Endothelial cell (in vitro differentiated cells): Measurements from ENCODE around the gene GPR17. TPM values are rescaled to one million over a fixed set of nuclear protein-coding genes. Genes with fewer than 3 reads are reported as not detected.

Source experiments
- DNase-seq: peaks from one replicate; pipeline ENCODE4 v3.0.0; 2021; ENCODE audit warnings: low spot score
- H3K27ac Mint-ChIP-seq: one replicate; pipeline ENCODE4 v1.8.0; 2021; ENCODE audit warnings: mixed read lengths, inconsistent platforms; ENCODE audit not compliant: unreplicated experiment
- H3K27me3 Mint-ChIP-seq: one replicate; pipeline ENCODE4 v1.8.0; 2021; ENCODE audit warnings: mild to moderate bottlenecking, moderate library complexity, mixed read lengths, inconsistent platforms; ENCODE audit not compliant: unreplicated experiment
- H3K36me3 Mint-ChIP-seq: one replicate; pipeline ENCODE4 v1.8.0; 2021; ENCODE audit warnings: mild to moderate bottlenecking, low read depth, mixed read lengths, inconsistent platforms; ENCODE audit not compliant: unreplicated experiment
- H3K4me1 Mint-ChIP-seq: one replicate; pipeline ENCODE4 v1.8.0; 2021; ENCODE audit warnings: mild to moderate bottlenecking, mixed read lengths, inconsistent platforms; ENCODE audit not compliant: unreplicated experiment
- H3K4me3 Mint-ChIP-seq: one replicate; pipeline ENCODE4 v1.8.0; 2021; ENCODE audit warnings: mild to moderate bottlenecking, mixed read lengths, inconsistent platforms; ENCODE audit not compliant: unreplicated experiment
- H3K9me3 Mint-ChIP-seq: one replicate; pipeline ENCODE4 v1.8.0; 2021; ENCODE audit warnings: mixed read lengths, inconsistent platforms; ENCODE audit not compliant: unreplicated experiment
- CTCF ChIP-seq: fragments of 200-600 bp; sonication (generic); IDR thresholded peaks from one replicate; pipeline ENCODE4 v1.5.0; 2021; ENCODE audit warnings: antibody characterized with exemption; ENCODE audit not compliant: unreplicated experiment
- total RNA-seq: library from RNA; stranded (reverse); fragmentation: NEBNext Ultra II Directional; extraction: Animal tissue kit (Norgen Biotek cat#: 25700); gene quantifications from one replicate; pipeline ENCODE4 v1.2.1, GENCODE V29; 2021; ENCODE audit not compliant: unreplicated experiment

GPR17 gene
- total RNA-seq, 1 donor from 2014 or later: 0.15 TPM

GRCh38 chr2:127651971-127652550 lies 6.1 kb downstream of the GPR17 start:
- peaks cover 23% of the 10 kb centered on the region for H3K27me3 Mint-ChIP-seq
- no peak overlapping the region for H3K4me3 Mint-ChIP-seq
- DNase-seq: no peak
- TF ChIP-seq CTCF: no peak
- H3K27ac Mint-ChIP-seq: no peak overlapping the region
- H3K4me1 Mint-ChIP-seq: peaks cover 10% of the 10 kb centered on the region
- H3K9me3 Mint-ChIP-seq: no peaks in the 10 kb centered on the region
- H3K36me3 Mint-ChIP-seq: no peaks in the 10 kb centered on the region

DNA sequence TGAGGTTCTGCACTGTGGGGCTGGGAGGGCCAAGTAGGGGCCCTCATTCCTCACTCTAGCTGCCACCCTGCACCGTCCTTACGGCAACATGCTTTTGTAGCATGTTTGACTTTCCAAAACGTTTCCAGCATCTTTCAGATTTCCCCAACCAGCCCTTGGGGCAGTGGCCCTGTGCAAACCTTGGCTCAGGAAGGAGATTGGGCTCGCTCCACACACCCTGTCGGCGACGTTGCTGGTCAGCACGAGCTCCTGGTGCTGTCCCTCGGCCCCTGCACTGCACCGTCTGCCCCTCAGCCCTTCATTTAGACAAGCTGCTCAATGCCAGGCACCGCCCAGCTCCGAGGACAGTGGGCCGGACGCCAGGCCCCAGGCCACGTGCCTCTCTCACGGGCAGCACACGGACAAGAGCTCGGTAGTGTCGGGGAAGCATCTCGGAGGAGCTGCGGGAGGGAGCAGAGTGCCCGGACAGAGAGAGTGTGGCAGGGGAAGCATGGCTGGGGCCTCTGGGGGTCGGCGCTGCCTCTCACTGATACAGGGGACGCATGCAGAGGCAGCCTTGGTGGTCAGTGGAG lies 6.9 kb downstream of the GPR17 start:
- Mint-ChIP-seq H3K36me3 (no peaks in the 10 kb centered on the region), H3K9me3 (no peaks in the 10 kb centered on the region), H3K27me3 (peaks cover 20% of the 10 kb centered on the region), H3K4me3 (no peak overlapping the region), H3K27ac (no peak overlapping the region), H3K4me1 (peaks cover 10% of the 10 kb centered on the region)
- no peak for TF ChIP-seq CTCF
- DNase-seq: no peak

DNA sequence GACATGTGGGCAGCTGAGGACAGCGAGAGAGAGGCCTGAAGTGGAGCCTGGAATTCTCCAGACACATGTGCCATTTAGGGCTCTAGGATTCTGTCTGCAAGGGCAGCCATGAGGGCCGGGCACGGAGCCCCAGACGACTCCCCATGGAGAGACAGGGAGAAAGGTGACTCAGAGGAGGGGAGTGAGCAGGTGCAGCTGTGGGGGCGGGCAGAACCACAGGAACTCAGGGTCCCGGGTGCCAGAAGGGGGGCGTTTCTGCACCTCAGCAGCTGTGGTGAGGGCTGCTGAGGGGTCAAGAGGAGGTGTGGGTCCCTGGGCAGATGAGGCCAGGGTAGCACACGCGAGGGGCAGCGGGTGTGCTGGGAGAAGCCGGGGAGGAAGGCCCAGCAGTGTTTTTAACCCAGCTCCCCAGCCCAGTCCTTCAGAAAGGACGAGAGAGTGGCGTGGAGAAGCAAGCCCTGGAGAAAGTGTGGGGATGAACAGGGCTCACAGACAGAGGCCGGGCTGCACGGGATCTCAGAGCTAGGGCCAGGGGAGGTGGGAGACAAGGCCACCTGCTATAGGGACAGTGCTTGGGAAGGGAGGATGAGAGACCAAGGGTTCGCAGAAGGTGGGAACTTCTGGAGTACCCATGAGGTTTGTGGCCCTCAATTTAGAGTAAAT lies 7.6 kb downstream of the GPR17 start:
- H3K27me3 Mint-ChIP-seq: peaks cover 19% of the 10 kb centered on the region
- peaks cover 8% of the 10 kb centered on the region for H3K4me1 Mint-ChIP-seq
- no peak for DNase-seq
- no peaks in the 10 kb centered on the region for H3K9me3 Mint-ChIP-seq
- TF ChIP-seq CTCF: no peak
- no peak overlapping the region for H3K4me3 Mint-ChIP-seq
- no peaks in the 10 kb centered on the region for H3K36me3 Mint-ChIP-seq
- H3K27ac Mint-ChIP-seq: peak overlapping the region; percentile 57

GRCh38 chr2:127654084-127654837 lies 8.3 kb downstream of the GPR17 start:
- DNase-seq: no peak
- Mint-ChIP-seq H3K27ac (peak overlapping the region; percentile 57), H3K4me3 (no peak overlapping the region), H3K9me3 (no peaks in the 10 kb centered on the region), H3K4me1 (peaks cover 8% of the 10 kb centered on the region), H3K36me3 (no peaks in the 10 kb centered on the region), H3K27me3 (peaks cover 18% of the 10 kb centered on the region)
- TF ChIP-seq CTCF: no peak

DNA sequence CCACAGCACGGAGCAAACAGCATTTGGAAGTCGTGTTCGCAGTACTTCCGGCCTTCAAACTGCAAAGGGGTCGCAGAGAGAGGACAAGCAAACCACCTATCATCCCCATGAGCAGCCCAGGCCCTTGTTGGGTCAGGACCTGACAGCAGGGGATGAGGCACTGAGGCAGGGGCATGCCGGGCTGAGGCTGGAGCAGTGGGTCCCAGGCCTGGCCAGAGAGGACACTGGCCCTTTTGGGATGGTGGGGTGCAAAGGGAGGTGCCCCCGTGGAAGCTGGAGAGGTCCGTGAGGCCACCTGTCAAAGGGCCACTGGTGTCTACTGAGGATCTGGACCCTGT lies 8.9 kb downstream of the GPR17 start:
- Mint-ChIP-seq H3K4me1 (peaks cover 4% of the 10 kb centered on the region), H3K27ac (no peak overlapping the region), H3K9me3 (no peaks in the 10 kb centered on the region), H3K4me3 (no peak overlapping the region), H3K27me3 (peaks cover 18% of the 10 kb centered on the region), H3K36me3 (no peaks in the 10 kb centered on the region)
- TF ChIP-seq CTCF: no peak
- DNase-seq: no peak
